BJ (cell line): Measurements from ENCODE around the gene PHLDB2. TPM values are rescaled to one million over a fixed set of nuclear protein-coding genes. Genes with fewer than 3 reads are reported as not detected.

Experiments
- CTCF ChIA-PET: fragments of 350-600 bp; formaldehyde crosslinking; extraction: SDS; loops from one replicate; lab custom pipeline; 2021; ENCODE audit warnings: antibody characterized with exemption, inconsistent platforms; lab: Yijun Ruan, JAX
- POLR2A ChIA-PET: fragments of 300-600 bp; sonication (Branson Sonifier 250); formaldehyde crosslinking; extraction: SDS; loops from one replicate; lab custom pipeline; 2021; ENCODE audit warnings: antibody characterized with exemption; lab: Charles Lee
- DNase-seq: peaks from one replicate; pipeline ENCODE4 v3.0.0-alpha.2; 2011; ENCODE audit warnings: low read depth
- H3K27me3 ChIP-seq: 2 replicates; pipeline ENCODE4 v1.6.0; 2011; ENCODE audit warnings: low read length; ENCODE audit not compliant: control insufficient read depth, insufficient read depth
- H3K36me3 ChIP-seq: 2 replicates; pipeline ENCODE4 v1.5.1; 2011; ENCODE audit warnings: low read length; ENCODE audit not compliant: control insufficient read depth, insufficient read depth
- H3K4me3 ChIP-seq: 2 replicates; pipeline ENCODE4 v1.5.1; 2011; ENCODE audit warnings: low read depth, mild to moderate bottlenecking, control low read depth, low read length
- CTCF ChIP-seq: IDR thresholded peaks from 2 replicates; pipeline ENCODE4 v1.5.1; 2011; ENCODE audit warnings: low read depth, mild to moderate bottlenecking, control low read depth, inconsistent platforms, low read length, moderate library complexity; ENCODE audit not compliant: insufficient read depth
- polyA plus RNA-seq: library from polyadenylated mRNA; depleted of rRNA; stranded (reverse); fragments of >200 nt; gene quantifications from 2 replicates; pipeline ENCODE4 v1.2.3, GENCODE V29; 2011

Gene PHLDB2
- polyA plus RNA-seq, 1 experiment = 44.7 TPM

DNA sequence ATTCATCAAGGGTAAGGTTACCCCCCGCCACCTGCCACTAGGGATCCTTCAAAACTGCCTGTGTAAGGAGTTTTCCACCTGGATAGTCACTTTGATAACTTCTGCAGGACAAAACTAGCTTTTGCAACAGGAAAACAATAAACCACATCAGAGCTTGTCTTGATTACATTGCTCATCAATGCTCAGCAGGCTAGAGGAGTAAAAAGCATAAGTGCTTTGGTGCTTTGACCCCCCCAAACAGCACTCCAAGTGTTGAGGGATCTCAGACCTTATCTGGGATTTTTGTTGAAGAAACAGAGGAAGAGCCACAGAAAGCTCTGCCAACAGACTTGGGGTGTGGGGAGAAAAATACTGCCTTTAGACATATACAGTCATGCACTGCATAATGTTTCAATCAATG lies 10.8 kb upstream of the PHLDB2 start:
- DNase-seq = no peak
- CTCF ChIA-PET = interaction anchor here (0.6 to 1.4 kb wide), 2 partner anchors 8 to 187 kb away, joined by 3 to 7 read pairs; no protein-coding TSS in a partner anchor
- Histone ChIP-seq H3K36me3 (no peaks in the 10 kb centered on the region), H3K4me3 (no peak overlapping the region), H3K27me3 (no peaks in the 10 kb centered on the region)
- TF ChIP-seq CTCF = no peak
- POLR2A ChIA-PET = interaction anchor here (0.7 to 1.2 kb wide), 2 partner anchors 12 kb away, joined by 3 read pairs; no protein-coding TSS in a partner anchor

- DNase-seq = no peak
- POLR2A ChIA-PET = interaction anchor here (0.7 to 1.2 kb wide), 2 partner anchors 11 to 13 kb away, joined by 3 read pairs; no protein-coding TSS in a partner anchor
- no peak for TF ChIP-seq CTCF
- Histone ChIP-seq H3K36me3 (no peaks in the 10 kb centered on the region), H3K4me3 (no peak overlapping the region), H3K27me3 (no peaks in the 10 kb centered on the region)
- CTCF ChIA-PET = interaction anchor here (1.4 kb wide), 1 partner anchor 8 kb away, joined by 7 read pairs; no protein-coding TSS in a partner anchor
Measured at GRCh38 chr3:111848778-111849177, 10.3 kb upstream of the PHLDB2 start.

DNA sequence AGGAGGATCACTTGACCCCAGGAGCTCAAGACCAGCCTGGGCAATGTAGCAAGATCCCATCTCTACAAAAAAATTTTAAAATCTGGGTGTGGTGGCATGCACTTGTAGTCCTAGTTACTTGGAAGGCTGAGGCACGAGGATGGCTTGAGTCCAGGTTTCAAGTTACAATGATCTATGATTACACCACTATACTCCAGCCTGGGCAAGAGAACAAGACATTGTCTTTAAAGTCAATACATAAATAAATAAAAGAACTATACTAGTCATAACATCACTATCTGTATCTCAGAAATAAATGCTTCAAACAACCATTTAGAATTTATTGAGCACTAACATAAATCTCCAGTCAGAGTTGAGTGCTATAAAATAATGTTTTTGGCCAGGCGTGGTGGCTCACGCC lies 8.5 kb upstream of the PHLDB2 start:
- DNase-seq = no peak
- no peaks in the 10 kb centered on the region for H3K36me3 ChIP-seq
- no peak overlapping the region for H3K4me3 ChIP-seq
- POLR2A ChIA-PET = interaction anchor here (0.6 kb wide), 1 partner anchor 142 kb away, joined by 3 read pairs; no protein-coding TSS in a partner anchor
- CTCF ChIA-PET = interaction anchor here (0.9 kb wide), 1 partner anchor 136 kb away, joined by 3 read pairs; no protein-coding TSS in a partner anchor
- no peaks in the 10 kb centered on the region for H3K27me3 ChIP-seq
- TF ChIP-seq CTCF = no peak

GRCh38 chr3:111851511-111851954 lies 7.5 kb upstream of the PHLDB2 start:
- no peak overlapping the region for H3K4me3 ChIP-seq
- TF ChIP-seq CTCF = no peak
- ChIA-PET CTCF (interaction anchor here (0.7 to 1.0 kb wide), 3 partner anchors 9 to 133 kb away, joined by 3 to 4 read pairs (median 4); no protein-coding TSS in a partner anchor), POLR2A (no interaction called here)
- H3K36me3 ChIP-seq = no peaks in the 10 kb centered on the region
- peak; percentile 62 for DNase-seq
- no peaks in the 10 kb centered on the region for H3K27me3 ChIP-seq

DNA sequence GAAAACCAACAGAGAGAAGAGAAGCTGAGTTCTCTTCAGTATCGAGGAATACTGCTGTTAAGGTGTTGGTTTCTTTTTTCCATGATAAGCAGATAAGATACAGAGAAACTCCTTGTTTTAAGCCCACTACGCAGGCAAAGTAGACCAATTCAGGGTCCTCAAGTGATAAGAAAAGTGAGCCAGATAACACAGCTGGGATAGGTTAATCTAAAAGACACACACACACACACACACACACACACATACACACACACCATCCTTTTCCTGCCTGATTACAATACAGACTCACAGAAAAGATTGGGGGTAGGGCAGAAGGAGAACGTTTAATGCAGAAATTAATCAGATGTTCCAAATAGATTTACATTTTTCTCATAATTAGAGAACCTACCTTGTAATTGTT lies 6.5 kb upstream of the PHLDB2 start:
- ChIA-PET POLR2A (no interaction called here), CTCF (no interaction called here)
- no peak for DNase-seq
- TF ChIP-seq CTCF = no peak
- Histone ChIP-seq H3K27me3 (no peaks in the 10 kb centered on the region), H3K4me3 (no peak overlapping the region), H3K36me3 (no peaks in the 10 kb centered on the region)
